Tibial artery (tissue), 4 donors: ENCODE measurements around the gene REG4.

Experiments used
- DNase-seq, 2 donors: peaks; one replicate each; pipeline ENCODE4 v3.0.0-alpha.2; 2019
- H3K27ac ChIP-seq, 2 donors: fragments of 200-600 bp; sonication (generic) in 1 of 2; 1 replicate in 1 of 2; 2 replicates in 1 of 2; pipeline ENCODE4 v1.5.1; 2018 to 2019; ENCODE audit warnings: mild to moderate bottlenecking in 1 of 2
- H3K27me3 ChIP-seq, 2 donors: fragments of 200-600 bp; sonication (generic) in 1 of 2; one replicate each; pipeline versions ENCODE4 v1.5.1 to v1.6.0; 2016 to 2019
- H3K36me3 ChIP-seq, 3 donors: fragments of 200-600 bp; sonication (generic) in 2 of 3; one replicate each; pipeline ENCODE4 v1.5.1; 2016 to 2019; ENCODE audit warnings: mild to moderate bottlenecking in 2 of 3
- H3K4me1 ChIP-seq, 4 donors: fragments of 200-600 bp; sonication (generic) in 2 of 4; 1 replicate in 3 of 4; 2 replicates in 1 of 4; pipeline ENCODE4 v1.5.1; 2016 to 2019
- H3K4me3 ChIP-seq, 2 donors: fragments of 200-600 bp; sonication (generic) in 1 of 2; 1 replicate in 1 of 2; 2 replicates in 1 of 2; pipeline ENCODE4 v1.5.1; 2018 to 2019; ENCODE audit warnings: mild to moderate bottlenecking in 2 of 2
- H3K9me3 ChIP-seq, 3 donors: fragments of 200-600 bp; sonication (generic) in 1 of 3; one replicate each; pipeline ENCODE4 v1.5.1; 2016 to 2019
- CTCF ChIP-seq, 2 experiments: fragments of 200-600 bp in 1 of 2; fragments of 450-650 bp in 1 of 2; IDR thresholded peaks; one replicate each; pipeline ENCODE4 v1.5.1; 2017 to 2019; ENCODE audit warnings: antibody characterized with exemption in 2 of 2, mild to moderate bottlenecking in 1 of 2, moderate library complexity in 1 of 2
- intact Hi-C: fragments of 100-400 bp; cut with DNase I; formaldehyde crosslinking; loops from one replicate; pipeline ENCODE4 v1.15.0; 2023; ENCODE audit warnings: low total_unique reads

The REG4 gene

GRCh38 chr1:119828266-119828665 lies 17.0 kb upstream of the REG4 start:
- TF ChIP-seq CTCF (IDR thresholded peaks at IDR 0.05), result no peak
- Histone ChIP-seq H3K4me1 (no peaks in the 10 kb centered on the region), H3K4me3 (no peak overlapping the region), H3K27ac (no peak overlapping the region), H3K9me3 (no peaks in the 10 kb centered on the region), H3K36me3 (no peaks in the 10 kb centered on the region), H3K27me3 (no peaks in the 10 kb centered on the region)
- no peak for DNase-seq
- intact Hi-C loops, result no loop called here

GRCh38 chr1:119827010-119827409 lies 15.8 kb upstream of the REG4 start:
- intact Hi-C loops, result no loop called here
- DNase-seq, result no peak
- no peak for TF ChIP-seq CTCF (IDR thresholded peaks at IDR 0.05)
- H3K27me3 ChIP-seq, result peaks cover 0 to 3% of the 10 kb centered on the region in 2 donors
- H3K4me3 ChIP-seq, result no peak overlapping the region
- H3K9me3 ChIP-seq, result no peaks in the 10 kb centered on the region
- no peak overlapping the region for H3K27ac ChIP-seq
- H3K36me3 ChIP-seq, result no peaks in the 10 kb centered on the region
- H3K4me1 ChIP-seq, result no peaks in the 10 kb centered on the region

- H3K27me3 ChIP-seq, result peaks cover 0 to 5% of the 10 kb centered on the region in 2 donors
These were observed 11.1 kb upstream of the REG4 start for GRCh38 chr1:119822406-119822805.

DNA sequence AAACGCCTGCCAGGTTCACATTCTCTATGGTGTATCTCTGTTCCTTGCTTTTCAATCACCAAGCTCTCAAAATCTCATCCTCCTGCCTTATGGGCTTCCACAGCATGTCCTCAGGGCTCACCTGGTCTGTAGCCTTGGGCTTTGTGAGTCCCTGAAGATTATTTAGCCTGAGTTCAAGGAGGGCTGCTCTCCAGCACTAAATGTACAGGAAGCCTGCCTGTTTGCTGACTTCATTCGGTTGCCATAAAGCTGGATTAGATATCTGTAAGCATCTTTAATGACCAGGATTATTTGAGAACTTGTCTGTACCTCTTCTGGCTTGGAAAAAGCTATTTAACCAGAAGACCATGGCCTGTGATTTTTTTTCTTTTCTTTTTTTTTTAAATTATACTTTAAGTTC lies 6.9 kb upstream of the REG4 start:
- H3K9me3 ChIP-seq, result no peaks in the 10 kb centered on the region
- H3K36me3 ChIP-seq, result no peaks in the 10 kb centered on the region
- H3K27me3 ChIP-seq, result peaks cover 0 to 5% of the 10 kb centered on the region in 2 donors
- intact Hi-C loops, result no loop called here
- no peaks in the 10 kb centered on the region for H3K4me1 ChIP-seq
- TF ChIP-seq CTCF (IDR thresholded peaks at IDR 0.05), result no peak
- H3K4me3 ChIP-seq, result no peak overlapping the region
- no peak for DNase-seq
- no peak overlapping the region for H3K27ac ChIP-seq

More at GRCh38 chr1:119822406-119822805, 11.1 kb upstream of the REG4 start:
- Histone ChIP-seq H3K36me3 (no peaks in the 10 kb centered on the region), H3K4me3 (no peak overlapping the region), H3K27ac (no peak overlapping the region), H3K4me1 (no peaks in the 10 kb centered on the region), H3K9me3 (no peaks in the 10 kb centered on the region)
- intact Hi-C loops, result no loop called here
- DNase-seq, result no peak
- no peak for TF ChIP-seq CTCF (IDR thresholded peaks at IDR 0.05)

DNA sequence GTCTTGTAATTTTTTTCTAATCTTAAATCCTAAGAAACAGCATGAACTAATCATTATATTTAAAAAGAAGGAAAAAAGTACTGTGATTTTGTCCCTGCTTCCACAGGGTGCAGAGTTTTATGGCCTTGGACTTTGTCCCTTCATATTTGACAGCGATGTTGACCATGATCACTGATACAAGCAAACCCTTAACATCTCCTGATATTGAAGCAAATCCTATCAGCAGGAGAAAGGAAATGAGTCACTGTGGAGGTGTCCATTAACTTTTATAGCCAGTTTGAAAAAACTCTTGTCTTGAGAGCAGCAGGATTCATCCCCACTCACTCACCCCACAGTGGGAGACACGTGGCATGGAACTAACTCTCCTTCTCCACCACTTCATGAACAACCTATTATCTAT lies 5.1 kb upstream of the REG4 start:
- H3K36me3 ChIP-seq, result no peaks in the 10 kb centered on the region
- no peak for DNase-seq
- no peak overlapping the region for H3K4me3 ChIP-seq
- no peak overlapping the region for H3K27ac ChIP-seq
- intact Hi-C loops, result no loop called here
- no peak for TF ChIP-seq CTCF (IDR thresholded peaks at IDR 0.05)
- H3K27me3 ChIP-seq, result no peaks in the 10 kb centered on the region
- no peaks in the 10 kb centered on the region for H3K9me3 ChIP-seq
- no peaks in the 10 kb centered on the region for H3K4me1 ChIP-seq

- intact Hi-C loops, result no loop called here
- TF ChIP-seq CTCF (IDR thresholded peaks at IDR 0.05), result no peak
- no peak overlapping the region for H3K4me3 ChIP-seq
- H3K27ac ChIP-seq, result no peak overlapping the region
- H3K27me3 ChIP-seq, result no peaks in the 10 kb centered on the region
- no peaks in the 10 kb centered on the region for H3K36me3 ChIP-seq
- no peaks in the 10 kb centered on the region for H3K4me1 ChIP-seq
- DNase-seq, result no peak
- H3K9me3 ChIP-seq, result no peaks in the 10 kb centered on the region
These were observed 4.7 kb upstream of the REG4 start for GRCh38 chr1:119815928-119816327.
